A549 treated with dexamethasone at 1 μM for 4 hours (cell line): ENCODE results near the gene TCP1. TPM values are rescaled to one million over a fixed set of nuclear protein-coding genes. Genes with fewer than 3 reads are reported as not detected.

Experiments used
- total RNA-seq: library from RNA; stranded (reverse); fragments of 200-300 nt; extraction: Qiagen RNA extraction; gene quantifications from 5 replicates; pipeline ENCODE4 v1.2.3, GENCODE V29; 2022

TCP1 gene
- 217 to 258 TPM (median 239 TPM) in 5 replicates for total RNA-seq

GRCh38 chr6:159789377-159790148 lies at the start of gene TCP1:
TCP1 (minus strand) TSS chr6:159789602; CDS start chr6:159789468, 134 bp downstream.

GRCh38 chr6:159800141-159800865 lies 10.9 kb upstream of the TCP1 start, which contains the start of gene PNLDC1:
PNLDC1 (plus strand) TSS chr6:159800276; CDS start chr6:159800308, 32 bp downstream.

GRCh38 chr6:159790149-159790955 lies 950 bp upstream of the TCP1 start, which contains the start of gene MRPL18:
MRPL18 (plus strand) TSS chr6:159790467; CDS start chr6:159790588, 121 bp downstream.

GRCh38 chr6:159761873-159762680 lies 27.3 kb downstream of the TCP1 start, which contains the start of gene ACAT2:
ACAT2 (plus strand) TSS chr6:159762045; CDS start chr6:159762088, 43 bp downstream.

Other genes with a start within 250 kb of the TCP1 start
- gene SOD2, start 96.4 kb downstream of the TCP1 start, total RNA-seq = 179 to 209 TPM (median 184 TPM) in 5 replicates
- gene WTAP, start 62.1 kb downstream of the TCP1 start, total RNA-seq = 70.0 to 76.1 TPM (median 73.9 TPM) in 5 replicates
- 24.5 to 29.5 TPM (median 27.7 TPM) in 5 replicates for gene ACAT2, start 27.6 kb downstream of the TCP1 start, total RNA-seq
- 74.6 to 102 TPM (median 93.0 TPM) in 5 replicates for gene MRPL18, start 865 bp upstream of the TCP1 start, total RNA-seq
- 0.04 to 0.06 TPM (median 0.05 TPM) in 3 of 5 replicates, not detected in the others for gene PNLDC1, start 10.7 kb upstream of the TCP1 start, total RNA-seq
- not detected in 5 replicates for gene MAS1, start 101.4 kb upstream of the TCP1 start, total RNA-seq
- gene IGF2R, start 179.5 kb upstream of the TCP1 start, total RNA-seq = 29.0 to 37.7 TPM (median 33.6 TPM) in 5 replicates